ENCODE measurements around the gene SMIM43.

DNA sequence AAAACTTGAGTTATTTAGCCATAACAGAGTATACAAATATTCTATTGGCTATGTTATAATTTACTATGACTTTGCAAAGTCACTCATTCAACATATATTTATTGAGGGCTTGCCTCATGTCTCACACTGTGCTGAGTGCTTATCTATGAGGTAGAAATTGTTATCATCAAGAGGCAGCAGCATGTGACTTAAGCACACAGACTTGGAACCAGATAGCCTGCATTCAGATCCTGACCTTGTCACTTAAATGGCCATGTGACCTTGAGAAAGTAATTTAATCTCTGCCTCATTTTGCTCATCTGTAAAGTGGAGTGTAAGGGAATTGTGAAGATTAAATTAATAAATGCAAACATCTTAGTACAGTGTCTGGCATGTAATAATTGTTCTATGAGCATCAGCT lies 26.0 kb upstream of the SMIM43 start:
- TF ChIP-seq CTCF (conservative IDR thresholded peaks at IDR 0.05; ENCODE audit: low read depth, low read length) (no peak), EZH2phosphoT487 (IDR thresholded peaks at IDR 0.05; ENCODE audit: borderline replicate concordance, low read length) (no peak), EZH2 (IDR thresholded peaks at IDR 0.05; ENCODE audit: low read length, unreplicated experiment) (no peak)

Data from PC-3 (cell line).